Effector memory CD8-positive, alpha-beta T cell (primary cell): ENCODE results near the gene RAB21.
"Not testable (repeated sequence)": the region's sequence is repeated elsewhere in the genome, so short reads cannot be mapped to it uniquely, and the experiment has no call there.

Source experiments
- ATAC-seq: fragments of 150-1000 bp; cut with Tn5 transposase; replicated peaks from 2 replicates; pipeline ENCODE4 v1.10.0; 2021; ENCODE audit warnings: mild to moderate bottlenecking, moderate library complexity
- DNase-seq, 3 experiments: peaks; one replicate each; pipeline ENCODE4 v3.0.0; 2021
- H3K27ac Mint-ChIP-seq, 2 donors: one replicate each; pipeline ENCODE4 v1.8.0; 2022; ENCODE audit warnings: mild to moderate bottlenecking in 2 of 2, mixed read lengths in 2 of 2, moderate library complexity in 2 of 2
- H3K27me3 Mint-ChIP-seq, 2 donors: one replicate each; pipeline ENCODE4 v1.8.0; 2022; ENCODE audit warnings: mixed read lengths in 2 of 2
- H3K36me3 Mint-ChIP-seq: one replicate; pipeline ENCODE4 v1.8.0; 2022; ENCODE audit warnings: mild to moderate bottlenecking, moderate library complexity, mixed read lengths; ENCODE audit not compliant: insufficient read depth
- H3K4me1 Mint-ChIP-seq, 2 donors: one replicate each; pipeline ENCODE4 v1.8.0; 2022; ENCODE audit warnings: low read depth in 2 of 2, mixed read lengths in 2 of 2
- H3K4me3 Mint-ChIP-seq, 2 donors: one replicate each; pipeline ENCODE4 v1.8.0; 2022; ENCODE audit warnings: mild to moderate bottlenecking in 2 of 2, mixed read lengths in 2 of 2, moderate library complexity in 2 of 2
- H3K9me3 Mint-ChIP-seq, 2 donors: one replicate each; pipeline ENCODE4 v1.8.0; 2022; ENCODE audit warnings: mixed read lengths in 2 of 2

The RAB21 gene

GRCh38 chr12:71791473-71792150, 36.9 kb downstream of the RAB21 start:
- Mint-ChIP-seq H3K36me3 (peaks cover 16% of the 10 kb centered on the region), H3K27me3 (no peaks in the 10 kb centered on the region), H3K9me3 (no peaks in the 10 kb centered on the region), H3K4me3 (no peak overlapping the region), H3K4me1 (peaks cover 0 to 4% of the 10 kb centered on the region in 2 donors), H3K27ac (peak overlapping the region in 1 of 2 donors; percentile 13)
- DNase-seq (no peak), ATAC-seq (no peak)

DNA sequence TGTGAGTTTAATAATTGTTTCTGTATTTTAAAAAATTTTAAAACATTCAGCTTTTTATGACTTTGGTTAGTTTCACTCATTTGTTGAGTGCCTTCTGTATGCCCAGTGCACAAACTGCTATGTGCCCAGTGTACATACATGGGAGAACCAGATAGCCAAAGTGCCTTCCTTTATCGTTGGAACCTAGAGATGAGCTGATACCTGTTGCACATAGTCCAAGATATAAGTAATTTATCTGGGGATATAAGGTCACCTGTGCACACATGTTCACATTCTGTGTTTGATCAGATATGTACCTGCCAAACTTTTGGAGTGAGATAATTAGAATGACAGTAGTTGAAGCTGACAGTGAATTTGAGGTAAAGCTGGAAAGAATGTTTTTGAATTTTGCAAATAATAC, 37.9 kb downstream of the RAB21 start:
- Mint-ChIP-seq H3K4me3 (no peak overlapping the region), H3K27me3 (no peaks in the 10 kb centered on the region), H3K36me3 (peaks cover 6% of the 10 kb centered on the region), H3K4me1 (peaks cover 0 to 4% of the 10 kb centered on the region in 2 donors), H3K27ac (no peak overlapping the region), H3K9me3 (no peaks in the 10 kb centered on the region)
- no peak for DNase-seq
- ATAC-seq = no peak

DNA sequence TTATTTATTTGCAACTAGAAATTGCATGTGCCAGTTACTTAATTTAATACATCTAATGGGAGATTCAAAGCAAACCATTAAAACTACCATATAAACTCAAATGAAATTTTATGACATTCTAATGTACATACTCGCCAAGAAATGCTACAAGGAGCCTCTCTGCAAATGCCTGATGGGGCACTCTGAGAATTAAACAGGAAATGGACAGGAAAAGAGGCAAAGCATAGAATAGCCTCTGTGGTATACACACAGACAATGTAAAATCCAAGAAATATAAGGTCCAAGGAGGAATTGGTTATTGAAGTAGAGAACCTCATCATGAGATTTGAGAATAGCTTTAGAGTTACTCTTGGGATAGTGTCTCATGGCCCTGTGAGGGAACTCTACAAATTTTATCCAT, 41.2 kb downstream of the RAB21 start:
- Mint-ChIP-seq H3K9me3 (no peaks in the 10 kb centered on the region), H3K4me1 (no peaks in the 10 kb centered on the region), H3K27me3 (no peaks in the 10 kb centered on the region), H3K4me3 (no peak overlapping the region), H3K27ac (no peak overlapping the region), H3K36me3 (peaks cover under 1% of the 10 kb centered on the region)
- DNase-seq (no peak), ATAC-seq (no peak)

DNA sequence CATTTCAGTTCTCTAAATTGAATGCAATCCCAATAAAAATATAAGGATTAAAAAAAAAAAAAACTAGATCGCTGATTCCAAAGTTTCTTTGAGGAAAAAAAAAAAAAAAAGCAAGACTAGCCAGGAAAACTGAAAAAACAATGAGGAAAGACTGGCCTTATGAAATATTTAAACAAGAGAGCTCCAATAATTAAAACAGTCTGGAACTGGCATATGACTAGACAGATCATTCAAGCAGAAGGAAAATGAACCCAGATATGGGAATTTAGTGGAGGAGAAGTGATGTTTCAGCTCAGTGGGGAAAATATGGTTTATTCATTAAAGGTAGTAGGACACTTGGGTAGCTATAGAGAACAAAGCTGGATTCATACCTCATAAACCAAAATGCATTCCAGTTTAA, 42.9 kb downstream of the RAB21 start:
- no peak overlapping the region for H3K27ac Mint-ChIP-seq
- H3K4me3 Mint-ChIP-seq = no peak overlapping the region
- DNase-seq = no peak
- H3K4me1 Mint-ChIP-seq = no peaks in the 10 kb centered on the region
- H3K36me3 Mint-ChIP-seq = no peaks in the 10 kb centered on the region
- no peak for ATAC-seq
- no peaks in the 10 kb centered on the region for H3K9me3 Mint-ChIP-seq
- no peaks in the 10 kb centered on the region for H3K27me3 Mint-ChIP-seq

DNA sequence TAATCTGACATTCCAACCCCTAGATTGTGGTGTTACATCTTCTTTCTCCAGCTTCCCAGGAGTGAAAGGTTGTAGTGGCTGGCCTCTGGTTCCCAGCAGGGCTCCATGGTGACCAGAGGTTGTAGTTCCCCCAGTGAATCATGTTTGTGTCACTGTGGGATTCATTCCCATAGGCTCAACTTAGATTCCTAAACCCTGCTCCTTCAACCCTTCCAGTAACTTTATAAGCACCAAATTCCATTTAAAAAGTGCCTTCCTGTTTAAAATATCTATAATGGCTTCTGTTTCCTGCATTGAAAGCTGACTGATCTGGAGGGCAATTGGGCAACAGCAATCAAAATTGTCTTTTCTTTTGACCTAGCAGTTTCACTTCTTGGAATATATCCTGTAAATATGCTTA, 44.4 kb downstream of the RAB21 start:
- Mint-ChIP-seq H3K36me3 (no peaks in the 10 kb centered on the region), H3K4me3 (no peak overlapping the region), H3K4me1 (no peaks in the 10 kb centered on the region), H3K27ac (no peak overlapping the region), H3K27me3 (peaks cover 0 to 10% of the 10 kb centered on the region in 2 donors), H3K9me3 (no peaks in the 10 kb centered on the region)
- ATAC-seq (no peak), DNase-seq (no peak)

DNA sequence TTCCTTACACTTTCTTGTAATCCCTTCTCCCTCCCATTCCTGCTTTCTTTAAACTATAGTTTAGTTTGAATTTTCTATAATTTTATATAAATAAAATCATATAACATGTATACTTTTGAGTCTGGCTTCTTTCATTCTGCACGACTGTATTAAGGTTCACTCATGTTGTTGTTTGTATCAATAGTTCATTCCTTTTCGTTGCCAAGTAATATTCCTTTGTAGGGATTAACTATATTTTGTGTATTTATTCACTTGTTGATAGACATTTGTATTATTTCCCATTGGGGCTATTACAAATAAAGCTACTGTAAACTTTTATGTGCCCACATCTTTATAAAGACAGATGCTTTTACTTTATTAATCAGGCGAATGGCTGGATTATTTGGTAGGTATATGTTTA, 45.5 kb downstream of the RAB21 start:
- no peaks in the 10 kb centered on the region for H3K36me3 Mint-ChIP-seq
- H3K27ac Mint-ChIP-seq = no peak overlapping the region
- DNase-seq = no peak

GRCh38 chr12:71804505-71804904, 49.8 kb downstream of the RAB21 start:
- Mint-ChIP-seq H3K9me3 (no peaks in the 10 kb centered on the region), H3K27ac (no peak overlapping the region), H3K4me3 (no peak overlapping the region), H3K27me3 (peaks cover 36 to 49% of the 10 kb centered on the region in 2 donors), H3K4me1 (no peaks in the 10 kb centered on the region), H3K36me3 (no peaks in the 10 kb centered on the region)
- DNase-seq = no peak
- no peak for ATAC-seq

More for the DNA sequence above, 45.5 kb downstream of the RAB21 start:
- no peak overlapping the region for H3K4me3 Mint-ChIP-seq
- ATAC-seq = no peak
- no peaks in the 10 kb centered on the region for H3K4me1 Mint-ChIP-seq
- H3K27me3 Mint-ChIP-seq = peaks cover 9 to 20% of the 10 kb centered on the region in 2 donors
- H3K9me3 Mint-ChIP-seq = no peaks in the 10 kb centered on the region

- no peaks in the 10 kb centered on the region for H3K9me3 Mint-ChIP-seq
- ATAC-seq (no peak), DNase-seq (no peak)
- H3K27me3 Mint-ChIP-seq = peaks cover 35 to 39% of the 10 kb centered on the region in 2 donors
- no peaks in the 10 kb centered on the region for H3K4me1 Mint-ChIP-seq
- H3K36me3 Mint-ChIP-seq = no peaks in the 10 kb centered on the region
- H3K27ac Mint-ChIP-seq = no peak overlapping the region
- no peak overlapping the region for H3K4me3 Mint-ChIP-seq
These were observed 56.3 kb downstream of the RAB21 start for GRCh38 chr12:71810921-71811320.

DNA sequence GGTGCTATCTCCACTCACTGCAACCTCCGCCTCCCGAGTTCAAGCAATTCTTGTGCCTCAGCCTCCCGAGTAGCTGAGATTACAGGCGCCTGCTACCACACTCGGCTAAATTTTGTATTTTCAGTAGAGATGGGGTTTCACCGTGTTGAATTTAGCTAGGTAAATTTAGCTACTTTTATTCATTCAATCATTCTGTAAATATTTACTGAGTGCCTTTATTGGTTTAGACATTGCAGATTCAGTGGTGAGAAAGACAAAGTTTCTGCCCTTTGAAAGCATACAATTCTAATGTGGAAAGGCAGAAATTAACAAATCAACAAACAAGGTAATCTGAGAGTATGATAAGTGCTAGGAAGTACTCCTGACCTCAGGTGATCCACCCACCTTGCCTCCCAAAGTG, 60.6 kb downstream of the RAB21 start:
- DNase-seq, H3K4me1 Mint-ChIP-seq, H3K4me3 Mint-ChIP-seq, H3K9me3 Mint-ChIP-seq, H3K36me3 Mint-ChIP-seq, H3K27ac Mint-ChIP-seq, ATAC-seq: not testable (repeated sequence)
- H3K27me3 Mint-ChIP-seq = peaks cover 15 to 24% of the 10 kb centered on the region in 2 donors

GRCh38 chr12:71822088-71822487, 67.4 kb downstream of the RAB21 start:
- H3K27ac Mint-ChIP-seq, H3K27me3 Mint-ChIP-seq, DNase-seq, ATAC-seq, H3K36me3 Mint-ChIP-seq, H3K4me3 Mint-ChIP-seq, H3K9me3 Mint-ChIP-seq, H3K4me1 Mint-ChIP-seq: not testable (repeated sequence)

- Mint-ChIP-seq H3K9me3 (no peaks in the 10 kb centered on the region), H3K27me3 (peaks cover 4 to 28% of the 10 kb centered on the region in 2 donors), H3K4me3 (no peak overlapping the region), H3K4me1 (no peaks in the 10 kb centered on the region), H3K27ac (no peak overlapping the region), H3K36me3 (no peaks in the 10 kb centered on the region)
- ATAC-seq (no peak), DNase-seq (no peak)
These were observed 74.2 kb downstream of the RAB21 start for GRCh38 chr12:71828813-71829212.

- Mint-ChIP-seq H3K4me3 (no peak overlapping the region), H3K27me3 (peaks cover 25 to 36% of the 10 kb centered on the region in 2 donors), H3K36me3 (peaks cover 22% of the 10 kb centered on the region), H3K9me3 (no peaks in the 10 kb centered on the region), H3K27ac (no peak overlapping the region), H3K4me1 (peaks cover 26 to 30% of the 10 kb centered on the region in 2 donors)
- DNase-seq (no peak), ATAC-seq (no peak)
These were observed 82.7 kb downstream of the RAB21 start for GRCh38 chr12:71837356-71837755.

GRCh38 chr12:71838231-71838630, 83.6 kb downstream of the RAB21 start:
- Mint-ChIP-seq H3K4me1 (peaks cover 28 to 33% of the 10 kb centered on the region in 2 donors), H3K36me3 (peaks cover 30% of the 10 kb centered on the region), H3K4me3 (peak overlapping the region in 1 of 2 donors; percentile 40), H3K27ac (peak overlapping the region; percentile 98), H3K27me3 (peaks cover 25 to 29% of the 10 kb centered on the region in 2 donors), H3K9me3 (no peaks in the 10 kb centered on the region)
- DNase-seq (no peak), ATAC-seq (no peak)

GRCh38 chr12:71838676-71839075, 84.0 kb downstream of the RAB21 start:
- Mint-ChIP-seq H3K4me1 (peaks cover 28 to 33% of the 10 kb centered on the region in 2 donors), H3K36me3 (peaks cover 30% of the 10 kb centered on the region), H3K27me3 (peaks cover 22 to 24% of the 10 kb centered on the region in 2 donors), H3K9me3 (no peaks in the 10 kb centered on the region), H3K27ac (peak overlapping the region; percentile 98), H3K4me3 (peak overlapping the region; percentile 90 to 94)
- ATAC-seq (no peak), DNase-seq (no peak)
